HepG2 (cell line): ENCODE data around the gene TTLL7. TPM values are rescaled to one million over a fixed set of nuclear protein-coding genes. Genes with fewer than 3 reads are reported as not detected.
A peak's percentile ranks its signal among the peaks of the same experiment; 100 is the strongest.

Source experiments
- ATAC-seq: fragments of 200-7000 bp; cut with Tn5 transposase; 3 replicates; pipeline ENCODE4 v1.9.1; 2020; ENCODE audit warnings: mild to moderate bottlenecking, moderate library complexity
- BruUV-seq: library from RNA; stranded (reverse); fragments of 400-500 nt; replicated peaks from 2 replicates; lab custom pipeline; 2021; lab: Mats Ljungman, UMichigan
- CTCF ChIA-PET: fragments of 300-600 bp; formaldehyde crosslinking; extraction: SDS; loops from one replicate; lab custom pipeline; 2021; ENCODE audit warnings: low total read pairs, inconsistent platforms, low intra/inter-chr PET ratio; lab: Yijun Ruan, JAX
- POLR2A ChIA-PET: fragments of 350-600 bp; sonication (Branson Sonifier 250); formaldehyde crosslinking; loops from one replicate; lab custom pipeline; 2020; ENCODE audit warnings: antibody characterized with exemption, inconsistent platforms; lab: Yijun Ruan, JAX
- DNase-seq: peaks from one replicate; pipeline ENCODE4 v3.0.0-alpha.2; 2015; ENCODE audit warnings: low spot score
- FAIRE-seq: peaks from 3 replicates; lab custom pipeline; 2011; peaks lifted over from hg19 to GRCh38; lab: Jason Lieb, UNC
- H2AFZ ChIP-seq: one replicate; pipeline ENCODE4 v1.6.1; 2011; ENCODE audit warnings: low read length, inconsistent platforms
- H3K27ac ChIP-seq: fragments of 300-600 bp; 3 replicates; pipeline ENCODE4 v1.8.0; 2011; ENCODE audit warnings: mixed run types, mild to moderate bottlenecking, mixed read lengths, low read length, inconsistent platforms; ENCODE audit not compliant: insufficient read depth; ENCODE audit errors: extremely low read length
- H3K27me3 ChIP-seq, 2 experiments: fragments of 200-600 bp in 1 of 2; 2 replicates in 1 of 2; 3 replicates in 1 of 2; pipeline versions ENCODE4 v1.6.0 to v1.8.0; 2011; ENCODE audit warnings: low read length in 2 of 2, mild to moderate bottlenecking in 2 of 2, moderate library complexity in 2 of 2, inconsistent platforms in 1 of 2; ENCODE audit not compliant: insufficient read depth in 2 of 2, control insufficient read depth in 1 of 2
- H3K36me3 ChIP-seq, 2 experiments: fragments of 200-600 bp in 1 of 2; replicated peaks in 1 of 2; 2 replicates in 1 of 2; 3 replicates in 1 of 2; pipeline versions ENCODE4 v1.5.1 to v1.8.0; 2011; ENCODE audit warnings: low read length in 2 of 2, inconsistent platforms in 1 of 2; ENCODE audit not compliant: insufficient read depth in 2 of 2, control insufficient read depth in 1 of 2
- H3K4me1 ChIP-seq: 2 replicates; pipeline ENCODE4 v1.5.1; 2012; ENCODE audit warnings: low read length, inconsistent platforms; ENCODE audit not compliant: insufficient read depth
- H3K4me2 ChIP-seq: 2 replicates; pipeline ENCODE4 v1.6.0; 2011; ENCODE audit warnings: low read depth, low read length, inconsistent platforms
- H3K4me3 ChIP-seq, 3 experiments: fragments of 200-600 bp in 1 of 3; sonication (generic), shearing (Covaris generic) in 1 of 3; replicated peaks in 1 of 3; 2 replicates each; pipeline ENCODE4 v1.5.1; 2011 to 2016; ENCODE audit warnings: low read length in 3 of 3, inconsistent platforms in 2 of 3, low read depth in 2 of 3, mild to moderate bottlenecking in 2 of 3, control low read depth in 1 of 3, mixed read lengths in 1 of 3; ENCODE audit not compliant: insufficient read depth in 1 of 3
- H3K79me2 ChIP-seq: one replicate; pipeline ENCODE4 v1.6.1; 2011; ENCODE audit warnings: low read length, inconsistent platforms; ENCODE audit not compliant: insufficient read depth
- H3K9ac ChIP-seq: 2 replicates; pipeline ENCODE4 v1.6.0; 2011; ENCODE audit warnings: mild to moderate bottlenecking, low read depth, low read length, inconsistent platforms; ENCODE audit not compliant: insufficient read depth
- H3K9me3 ChIP-seq: 2 replicates; pipeline ENCODE4 v1.5.1; 2012; ENCODE audit warnings: mild to moderate bottlenecking, low read length
- H4K20me1 ChIP-seq: 2 replicates; pipeline ENCODE4 v1.6.0; 2011; ENCODE audit warnings: inconsistent platforms, mild to moderate bottlenecking, low read length, moderate library complexity; ENCODE audit not compliant: insufficient read depth
- HNRNPLL ChIP-seq: fragments of 200-400 bp; formaldehyde crosslinking; IDR thresholded peaks from 2 replicates; pipeline ENCODE4 v1.6.1; 2017; ENCODE audit warnings: mild to moderate bottlenecking, low read depth, low read length; ENCODE audit not compliant: poor library complexity, severe bottlenecking
- HOXD1 ChIP-seq: sonication (generic); formaldehyde crosslinking; IDR thresholded peaks from 2 replicates; pipeline ENCODE4 v1.5.0; 2020; ENCODE audit warnings: missing genetic modification reagents
- NFE2L2 ChIP-seq: fragments of 150-350 bp; IDR thresholded peaks from 2 replicates; pipeline ENCODE4 v1.6.1; 2014; ENCODE audit warnings: low read length
- PLRG1 ChIP-seq: fragments of 450-650 bp; conservative IDR thresholded peaks from 2 replicates; pipeline ENCODE4 v1.6.1; 2016
- POLR2A ChIP-seq, 2 experiments: IDR thresholded peaks; 2 replicates each; pipeline ENCODE4 v1.6.1; 2011; ENCODE audit warnings: low read depth in 2 of 2, low read length in 2 of 2, mild to moderate bottlenecking in 1 of 2, moderate library complexity in 1 of 2; ENCODE audit not compliant: insufficient read depth in 1 of 2
- RNF219 ChIP-seq: sonication (generic); formaldehyde crosslinking; IDR thresholded peaks from 2 replicates; pipeline ENCODE4 v1.5.0; 2020; ENCODE audit warnings: mild to moderate bottlenecking, missing genetic modification reagents
- TOPORS ChIP-seq: sonication (generic); formaldehyde crosslinking; IDR thresholded peaks from 2 replicates; pipeline ENCODE4 v1.8.0; 2023; ENCODE audit warnings: mild to moderate bottlenecking, missing genetic modification reagents
- ZNF264 ChIP-seq: sonication (generic); formaldehyde crosslinking; IDR thresholded peaks from 2 replicates; pipeline ENCODE4 v1.4.0; 2020; ENCODE audit warnings: missing genetic modification reagents
- ZNF431 ChIP-seq: sonication (generic); formaldehyde crosslinking; IDR thresholded peaks from 2 replicates; pipeline ENCODE4 v1.9.0; 2022; ENCODE audit warnings: missing genetic modification reagents, low read depth, mild to moderate bottlenecking, borderline replicate concordance
- ZNF557 ChIP-seq: sonication (generic); formaldehyde crosslinking; IDR thresholded peaks from 2 replicates; pipeline ENCODE4 v1.4.0; 2020; ENCODE audit warnings: missing genetic modification reagents
- ZSCAN12 ChIP-seq: sonication (generic); formaldehyde crosslinking; IDR thresholded peaks from 2 replicates; pipeline ENCODE4 v1.9.0; 2021; ENCODE audit warnings: mild to moderate bottlenecking, missing genetic modification reagents
- WGBS: methylation state at CpG from one replicate; pipeline ENCODE4 v1.1.6; 2017; ENCODE audit warnings: low lambda C conversion rate; 5-methylcytosine and 5-hydroxymethylcytosine counted together
- in situ Hi-C: cut with HindIII; loops from 2 replicates; pipeline ENCODE4 v1.10.0; 2017; ENCODE audit warnings: low pct_unique_long_range_greater_than_20kb; ENCODE audit not compliant: extremely low pct_ligation_motif_present
- intact Hi-C: fragments of 100-400 bp; cut with micrococcal nuclease; formaldehyde crosslinking; loops from one replicate; pipeline ENCODE4 v1.10.0; 2022; ENCODE audit not compliant: unreplicated experiment
- polyA plus RNA-seq, 8 experiments: library from polyadenylated mRNA; depleted of rRNA in 3 of 8; stranded (reverse) in 7 of 8; unstranded in 1 of 8; fragments of >200 nt; fragmentation: Illumina TruSeq in 4 of 8; extraction: Trizol in 4 of 8; gene quantifications; 2 replicates each; pipeline versions ENCODE4 v1.2.1 to v1.2.3, GENCODE V29; 2011 to 2016; ENCODE audit warnings: low read depth in 4 of 8, missing spikeins in 1 of 8, mixed read lengths in 1 of 8; ENCODE audit not compliant: insufficient read depth in 1 of 8
- total RNA-seq, 5 experiments: library from RNA; depleted of rRNA; stranded (reverse); fragments of >200 nt; fragmentation: Illumina TruSeq; extraction: Trizol; gene quantifications; 2 replicates each; pipeline ENCODE4 v1.2.3, GENCODE V29; 2016; ENCODE audit warnings: low read depth in 1 of 5
- TF ChIP-seq, protein P1 (sequence below): IDR thresholded peaks from 2 replicates; pipeline ENCODE4 v1.6.1; 2012; ENCODE audit warnings: low read depth, low read length, improper control_type of control experiment
- TF ChIP-seq, protein P2 (sequence below): sonication (generic); formaldehyde crosslinking; IDR thresholded peaks from 2 replicates; pipeline ENCODE4 v1.5.1; 2020; ENCODE audit warnings: mild to moderate bottlenecking, missing genetic modification reagents

TTLL7 gene
- total and polyA plus RNA-seq, 2 of the 13 experiments (the other 11 are each of a cell fraction or from before 2014, with no cell fraction given) = 0.07 to 0.22 TPM

DNA sequence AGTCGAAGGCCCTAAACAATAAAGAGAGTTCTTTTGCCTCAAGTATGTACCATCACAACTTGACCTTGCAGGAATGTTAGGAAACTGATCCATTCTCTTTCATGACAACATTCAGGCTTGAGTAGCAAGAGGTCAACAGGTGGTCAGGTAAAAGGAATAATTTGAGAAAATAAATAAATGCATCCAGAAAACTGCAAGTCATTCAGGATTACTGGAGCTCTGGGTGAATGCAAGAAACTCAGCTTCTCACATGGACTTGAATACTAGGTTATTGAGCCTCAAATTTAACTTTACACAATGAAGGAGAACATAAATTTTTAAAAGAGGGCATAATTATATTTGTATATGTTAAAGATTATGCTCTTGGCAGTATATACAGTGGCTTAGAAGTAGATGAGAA lies 76.5 kb downstream of the TTLL7 start:
- H3K9me3 ChIP-seq = no peaks in the 10 kb centered on the region
- no peaks in the 10 kb centered on the region for H3K79me2 ChIP-seq
- ChIA-PET CTCF (no interaction called here), POLR2A (no interaction called here)
- ATAC-seq = no peak
- H3K36me3 ChIP-seq = no peaks in the 10 kb centered on the region
- no peaks in the 10 kb centered on the region for H4K20me1 ChIP-seq
- no peak overlapping the region for H3K27ac ChIP-seq
- TF ChIP-seq HNRNPLL (no peak), NFE2L2 (peak; percentile 49)
- TF ChIP-seq, protein P1, sequence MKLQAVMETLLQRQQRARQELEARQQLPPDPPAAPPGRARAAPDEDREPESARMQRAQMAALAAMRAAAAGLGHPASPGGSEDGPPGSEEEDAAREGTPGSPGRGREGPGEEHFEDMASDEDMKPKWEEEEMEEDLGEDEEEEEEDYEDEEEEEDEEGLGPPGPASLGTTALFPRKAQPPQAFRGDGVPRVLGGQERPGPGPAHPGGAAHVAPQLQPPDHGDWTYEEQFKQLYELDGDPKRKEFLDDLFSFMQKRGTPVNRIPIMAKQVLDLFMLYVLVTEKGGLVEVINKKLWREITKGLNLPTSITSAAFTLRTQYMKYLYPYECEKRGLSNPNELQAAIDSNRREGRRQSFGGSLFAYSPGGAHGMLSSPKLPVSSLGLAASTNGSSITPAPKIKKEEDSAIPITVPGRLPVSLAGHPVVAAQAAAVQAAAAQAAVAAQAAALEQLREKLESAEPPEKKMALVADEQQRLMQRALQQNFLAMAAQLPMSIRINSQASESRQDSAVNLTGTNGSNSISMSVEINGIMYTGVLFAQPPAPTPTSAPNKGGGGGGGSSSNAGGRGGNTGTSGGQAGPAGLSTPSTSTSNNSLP = no peak
- in situ Hi-C loops (loop anchor here (10.0 kb wide), 2 partner anchors 202 to 832 kb away; no protein-coding TSS in a partner anchor), intact Hi-C loops (no loop called here)
- no peaks in the 10 kb centered on the region; a peak in 1 of 5 replicates for H3K27me3 ChIP-seq
- WGBS = 0% methylated on average over 1 of the region's 1 CpG
- no peak overlapping the region for H3K9ac ChIP-seq
- no peak for DNase-seq
- BruUV-seq = no TSS peak
- no peaks in the 10 kb centered on the region for H3K4me1 ChIP-seq
- H3K4me2 ChIP-seq = no peak overlapping the region
- H2AFZ ChIP-seq = no peak overlapping the region
- H3K4me3 ChIP-seq = no peak overlapping the region
- no peak for FAIRE-seq

DNA sequence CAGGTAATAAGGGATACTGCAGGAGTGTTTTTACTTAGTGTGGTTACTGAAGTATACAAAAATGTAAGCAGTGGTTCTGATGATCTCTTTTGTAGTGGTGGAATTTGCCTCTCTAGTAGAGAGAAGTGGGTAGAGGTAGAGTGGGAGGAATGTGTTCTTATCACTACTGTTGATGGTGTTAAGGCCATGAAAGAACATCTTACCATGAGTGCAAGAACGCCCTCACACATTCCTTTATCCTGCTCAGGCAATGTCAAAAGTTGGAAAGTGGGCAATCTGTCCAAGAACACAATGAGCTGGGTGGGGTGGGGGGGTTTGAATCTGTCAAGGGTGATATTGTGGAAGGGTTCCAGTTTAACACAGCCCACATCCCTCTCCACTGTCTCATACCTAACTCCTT lies 78.6 kb downstream of the TTLL7 start:
- DNase-seq (no peak), ATAC-seq (no peak), FAIRE-seq (no peak)
- CTCF ChIA-PET = no interaction called here
- no peak overlapping the region for H3K27ac ChIP-seq
- no peaks in the 10 kb centered on the region for H3K9me3 ChIP-seq
- H2AFZ ChIP-seq = no peak overlapping the region
- in situ Hi-C loops = loop anchor here (10.0 kb wide), 2 partner anchors 204 to 834 kb away; no protein-coding TSS in a partner anchor
- no peak overlapping the region for H3K4me2 ChIP-seq
- no peaks in the 10 kb centered on the region for H3K36me3 ChIP-seq
- no peak overlapping the region for H3K9ac ChIP-seq
- H3K27me3 ChIP-seq = no peaks in the 10 kb centered on the region; a peak in 1 of 5 replicates
- intact Hi-C loops = no loop called here
- 0% methylated on average over 1 of the region's 1 CpG for WGBS
- no peak overlapping the region for H3K4me3 ChIP-seq
- POLR2A ChIA-PET = no interaction called here
- no peaks in the 10 kb centered on the region for H3K79me2 ChIP-seq
- no peaks in the 10 kb centered on the region for H4K20me1 ChIP-seq
- no TSS peak for BruUV-seq
- no peaks in the 10 kb centered on the region for H3K4me1 ChIP-seq
- no peak for TF ChIP-seq ZNF264 (CRISPR knock-in tag)
- TF ChIP-seq RNF219 (CRISPR knock-in tag) = no peak
- no peak for TF ChIP-seq ZNF431 (CRISPR knock-in tag)
- TF ChIP-seq ZSCAN12 (CRISPR knock-in tag) = no peak
- no peak for TF ChIP-seq POLR2A (IDR thresholded peaks at IDR 0.05; ENCODE audit: insufficient read depth in 1 of 2, low read depth in 2 of 2, low read length in 2 of 2)
- no peak for TF ChIP-seq ZNF557 (CRISPR knock-in tag)
- TF ChIP-seq, protein P2, sequence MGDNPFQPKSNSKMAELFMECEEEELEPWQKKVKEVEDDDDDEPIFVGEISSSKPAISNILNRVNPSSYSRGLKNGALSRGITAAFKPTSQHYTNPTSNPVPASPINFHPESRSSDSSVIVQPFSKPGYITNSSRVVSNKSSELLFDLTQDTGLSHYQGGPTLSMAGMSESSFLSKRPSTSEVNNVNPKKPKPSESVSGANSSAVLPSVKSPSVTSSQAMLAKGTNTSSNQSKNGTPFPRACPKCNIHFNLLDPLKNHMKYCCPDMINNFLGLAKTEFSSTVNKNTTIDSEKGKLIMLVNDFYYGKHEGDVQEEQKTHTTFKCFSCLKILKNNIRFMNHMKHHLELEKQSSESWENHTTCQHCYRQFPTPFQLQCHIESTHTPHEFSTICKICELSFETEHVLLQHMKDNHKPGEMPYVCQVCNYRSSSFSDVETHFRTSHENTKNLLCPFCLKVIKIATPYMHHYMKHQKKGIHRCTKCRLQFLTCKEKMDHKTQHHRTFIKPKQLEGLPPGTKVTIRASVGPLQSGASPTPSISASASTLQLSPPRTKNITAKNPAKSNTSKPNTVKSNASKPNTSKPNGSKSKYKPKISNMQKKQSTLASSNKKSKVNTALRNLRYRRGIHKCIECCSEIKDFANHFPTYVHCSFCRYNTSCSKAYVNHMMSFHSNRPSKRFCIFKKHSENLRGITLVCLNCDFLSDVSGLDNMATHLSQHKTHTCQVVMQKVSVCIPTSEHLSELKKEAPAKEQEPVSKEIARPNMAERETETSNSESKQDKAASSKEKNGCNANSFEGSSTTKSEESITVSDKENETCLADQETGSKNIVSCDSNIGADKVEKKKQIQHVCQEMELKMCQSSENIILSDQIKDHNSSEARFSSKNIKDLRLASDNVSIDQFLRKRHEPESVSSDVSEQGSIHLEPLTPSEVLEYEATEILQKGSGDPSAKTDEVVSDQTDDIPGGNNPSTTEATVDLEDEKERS (CRISPR knock-in tag) = no peak
- TF ChIP-seq HOXD1 (CRISPR knock-in tag) = no peak
- TF ChIP-seq TOPORS (CRISPR knock-in tag) = no peak
- TF ChIP-seq PLRG1 = no peak
